Spinal cord (tissue), 10 donors: ENCODE measurements around the gene CADPS2. TPM values are rescaled to one million over a fixed set of nuclear protein-coding genes. Genes with fewer than 3 reads are reported as not detected.

Experiments
- DNase-seq, 6 donors: peaks; one replicate each; pipeline versions ENCODE4 v3.0.0 to v3.0.0-alpha.2; 2013 to 2015; ENCODE audit warnings: low spot score in 6 of 6, low read depth in 4 of 6
- H3K27ac ChIP-seq: one replicate; pipeline ENCODE4 v1.5.1; 2013; ENCODE audit warnings: low read depth, low read length, control low read depth
- H3K27me3 ChIP-seq: one replicate; pipeline ENCODE4 v1.6.1; 2013; ENCODE audit warnings: low read length; ENCODE audit not compliant: control insufficient read depth, insufficient read depth
- H3K36me3 ChIP-seq: one replicate; pipeline ENCODE4 v1.6.1; 2013; ENCODE audit warnings: low read length; ENCODE audit not compliant: control insufficient read depth, insufficient read depth
- H3K4me1 ChIP-seq: one replicate; pipeline ENCODE4 v1.6.1; 2013; ENCODE audit warnings: low read length; ENCODE audit not compliant: control insufficient read depth, insufficient read depth
- H3K4me3 ChIP-seq: one replicate; pipeline ENCODE4 v1.5.1; 2013; ENCODE audit warnings: low read depth, low read length, control low read depth
- H3K9me3 ChIP-seq: one replicate; pipeline ENCODE4 v1.6.1; 2013; ENCODE audit warnings: low read length; ENCODE audit not compliant: control insufficient read depth, insufficient read depth
- WGBS: methylation state at CpG from one replicate; pipeline ENCODE4 v1.1.5; 2013; ENCODE audit warnings: missing lambda C conversion rate; ENCODE audit not compliant: insufficient coverage; 5-methylcytosine and 5-hydroxymethylcytosine counted together
- polyA plus RNA-seq, 2 donors: library from polyadenylated mRNA; unstranded; fragments of 120-200 nt; gene quantifications; one replicate each; pipeline ENCODE4 v1.2.1, GENCODE V29; 2013; ENCODE audit not compliant: insufficient read length in 2 of 2
- total RNA-seq, 2 donors: library from RNA; depleted of rRNA in 1 of 2; stranded (reverse); fragments of 120-200 nt in 1 of 2; fragments of >200 nt in 1 of 2; gene quantifications; one replicate each; pipeline versions ENCODE4 v1.2.3 to v1.2.4, GENCODE V29; 2013 to 2014
- donor health status: healthy.

Gene CADPS2
- total and polyA plus RNA-seq, 4 donors = 18.7 to 40.5 (median 30.4) TPM

GRCh38 chr7:122520971-122521555, 365.2 kb downstream of the CADPS2 start:
- WGBS = 55% methylated on average over 3 of the region's 5 CpGs
- Histone ChIP-seq H3K4me3 (no peak overlapping the region), H3K9me3 (no peaks in the 10 kb centered on the region), H3K4me1 (no peaks in the 10 kb centered on the region), H3K27ac (no peak overlapping the region), H3K36me3 (no peaks in the 10 kb centered on the region), H3K27me3 (no peaks in the 10 kb centered on the region)
- DNase-seq = no peak

DNA sequence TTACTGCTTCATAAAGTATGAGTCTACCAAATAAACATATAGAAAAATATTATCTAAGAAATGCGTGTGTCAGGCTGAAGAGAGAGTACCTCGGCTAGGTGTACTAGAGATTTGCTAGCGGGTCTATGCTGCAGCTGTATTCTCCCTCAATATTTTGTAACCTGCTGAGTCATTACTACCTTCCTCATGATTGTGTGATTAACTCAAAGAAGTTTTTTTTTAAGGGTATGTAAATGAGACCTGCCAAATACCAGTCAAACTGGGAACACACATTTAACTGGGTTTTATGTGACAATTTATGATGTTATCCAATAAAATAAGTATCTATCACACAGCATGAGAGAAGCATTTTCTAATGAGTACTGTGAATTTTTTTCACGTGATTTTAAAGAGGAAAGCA, 367.8 kb downstream of the CADPS2 start:
- no peak overlapping the region for H3K27ac ChIP-seq

DNA sequence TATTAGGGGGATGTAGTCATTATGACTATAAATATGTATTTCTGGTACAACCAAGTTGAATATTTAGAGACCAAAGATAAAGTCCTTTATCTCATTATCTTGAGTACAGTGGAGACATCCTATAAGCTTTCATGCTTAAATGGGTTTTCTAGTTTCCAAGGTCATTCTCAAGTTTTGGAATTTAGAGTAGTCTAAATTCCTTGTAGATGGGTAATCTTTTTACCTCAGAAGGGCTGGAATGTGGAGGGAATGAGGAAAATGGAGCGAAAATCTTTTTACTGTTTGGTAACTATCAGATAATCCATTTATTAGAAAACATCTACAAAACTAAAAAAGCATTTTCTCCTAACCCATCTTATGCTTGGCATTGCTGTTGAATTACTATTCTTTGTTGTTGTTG, 368.7 kb downstream of the CADPS2 start:
- no peaks in the 10 kb centered on the region for H3K27me3 ChIP-seq
- H3K9me3 ChIP-seq = no peaks in the 10 kb centered on the region
- no CpG with 5 or more reads among the region's 1 CpG for WGBS
- no peaks in the 10 kb centered on the region for H3K36me3 ChIP-seq
- no peak overlapping the region for H3K4me3 ChIP-seq
- no peaks in the 10 kb centered on the region for H3K4me1 ChIP-seq
- DNase-seq = no peak
- no peak overlapping the region for H3K27ac ChIP-seq

More for the DNA sequence above, 367.8 kb downstream of the CADPS2 start:
- no CpG with 5 or more reads among the region's 4 CpGs for WGBS
- H3K36me3 ChIP-seq = no peaks in the 10 kb centered on the region
- H3K27me3 ChIP-seq = no peaks in the 10 kb centered on the region
- no peaks in the 10 kb centered on the region for H3K9me3 ChIP-seq
- H3K4me1 ChIP-seq = no peaks in the 10 kb centered on the region
- no peak overlapping the region for H3K4me3 ChIP-seq
- peak in 1 of 6 donors; percentile 20 for DNase-seq

DNA sequence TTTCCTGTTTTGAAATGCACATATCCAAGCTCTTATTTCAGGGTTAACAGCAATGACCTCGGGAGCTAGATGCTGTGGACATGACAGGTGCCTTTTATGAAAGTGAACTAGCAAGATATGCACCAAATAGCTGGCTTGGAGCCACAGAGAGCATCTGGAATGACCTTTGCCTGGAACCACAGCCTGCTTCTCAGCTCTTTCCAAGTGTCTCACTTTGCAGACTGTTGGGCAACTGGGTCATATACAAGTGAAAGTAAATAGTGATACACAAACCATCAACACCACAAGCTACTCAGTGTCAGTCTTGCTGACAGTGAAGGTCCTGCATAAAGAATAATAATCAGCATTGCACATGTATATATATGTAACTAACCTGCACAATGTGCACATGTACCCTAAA, 370.9 kb downstream of the CADPS2 start:
- Histone ChIP-seq H3K9me3 (no peaks in the 10 kb centered on the region), H3K36me3 (no peaks in the 10 kb centered on the region), H3K27me3 (no peaks in the 10 kb centered on the region), H3K4me3 (no peak overlapping the region), H3K4me1 (no peaks in the 10 kb centered on the region), H3K27ac (no peak overlapping the region)
- WGBS = no CpG with 5 or more reads among the region's 1 CpG
- no peak for DNase-seq

GRCh38 chr7:122511268-122511667, 375.0 kb downstream of the CADPS2 start:
- no peak for DNase-seq
- Histone ChIP-seq H3K4me1 (no peaks in the 10 kb centered on the region), H3K9me3 (no peaks in the 10 kb centered on the region), H3K4me3 (no peak overlapping the region), H3K36me3 (no peaks in the 10 kb centered on the region), H3K27me3 (no peaks in the 10 kb centered on the region), H3K27ac (no peak overlapping the region)
- no CpG with 5 or more reads among the region's 2 CpGs for WGBS

- 95% methylated on average over 2 of the region's 2 CpGs for WGBS
- Histone ChIP-seq H3K4me3 (no peak overlapping the region), H3K36me3 (no peaks in the 10 kb centered on the region), H3K9me3 (no peaks in the 10 kb centered on the region), H3K4me1 (no peaks in the 10 kb centered on the region), H3K27ac (no peak overlapping the region), H3K27me3 (no peaks in the 10 kb centered on the region)
- DNase-seq = no peak
Observed at GRCh38 chr7:122507591-122507990, 378.7 kb downstream of the CADPS2 start.

DNA sequence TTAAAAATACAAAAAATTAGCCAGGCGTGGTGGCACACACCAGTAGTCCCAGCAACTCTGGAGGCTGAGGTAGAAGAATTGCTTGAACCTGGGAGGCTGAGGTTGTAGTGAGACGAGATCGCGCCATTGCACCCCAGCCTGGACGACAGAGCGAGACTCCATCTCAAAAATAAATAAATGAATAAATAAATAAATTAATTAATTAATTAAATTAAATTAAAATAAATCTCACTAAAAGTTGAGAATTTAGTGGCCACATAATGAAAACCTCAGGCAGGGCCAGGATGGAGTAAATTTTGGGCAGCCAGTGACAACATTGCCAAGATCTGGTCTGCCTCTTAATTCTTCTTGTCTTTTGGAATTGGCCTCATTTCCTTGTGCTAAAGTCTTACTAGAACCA, 394.3 kb downstream of the CADPS2 start:
- Histone ChIP-seq H3K4me1 (no peaks in the 10 kb centered on the region), H3K27me3 (no peaks in the 10 kb centered on the region), H3K27ac (no peak overlapping the region), H3K4me3 (no peak overlapping the region), H3K9me3 (no peaks in the 10 kb centered on the region), H3K36me3 (no peaks in the 10 kb centered on the region)
- WGBS = no CpG with 5 or more reads among the region's 6 CpGs
- no peak for DNase-seq

- no peaks in the 10 kb centered on the region for H3K4me1 ChIP-seq
- no peak overlapping the region for H3K27ac ChIP-seq
- WGBS = 85% methylated on average over 2 of the region's 3 CpGs
- no peaks in the 10 kb centered on the region for H3K9me3 ChIP-seq
- no peaks in the 10 kb centered on the region for H3K27me3 ChIP-seq
- H3K36me3 ChIP-seq = no peaks in the 10 kb centered on the region
- no peak for DNase-seq
- H3K4me3 ChIP-seq = no peak overlapping the region
Observed at GRCh38 chr7:122488241-122488640, 398.0 kb downstream of the CADPS2 start.

DNA sequence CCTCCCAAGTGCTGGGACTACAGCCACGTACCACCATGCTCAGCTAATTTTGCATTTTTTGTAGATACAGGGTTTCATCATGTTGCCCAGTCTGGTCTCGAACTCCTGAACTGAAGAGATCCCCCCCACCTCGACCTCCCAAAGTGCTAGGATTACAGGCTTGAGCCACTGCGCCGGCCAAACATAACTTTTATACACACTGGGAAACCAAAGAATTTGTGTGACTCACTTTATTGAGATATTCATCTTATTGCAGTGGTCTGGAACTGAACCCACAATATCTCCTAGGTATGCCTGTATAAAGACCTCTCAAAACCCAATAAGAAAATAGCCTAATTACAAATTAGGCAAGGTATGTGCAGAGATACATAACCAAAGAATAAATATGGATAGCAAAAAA, 399.1 kb downstream of the CADPS2 start:
- no peaks in the 10 kb centered on the region for H3K36me3 ChIP-seq
- H3K9me3 ChIP-seq = no peaks in the 10 kb centered on the region
- no peak overlapping the region for H3K27ac ChIP-seq
- DNase-seq = no peak
- H3K4me3 ChIP-seq = no peak overlapping the region
- 92% methylated on average over 2 of the region's 5 CpGs for WGBS
- no peaks in the 10 kb centered on the region for H3K4me1 ChIP-seq
- no peaks in the 10 kb centered on the region for H3K27me3 ChIP-seq

- no peaks in the 10 kb centered on the region for H3K9me3 ChIP-seq
- H3K4me3 ChIP-seq = no peak overlapping the region
- no peak for DNase-seq
- no peaks in the 10 kb centered on the region for H3K4me1 ChIP-seq
- H3K27ac ChIP-seq = no peak overlapping the region
- no peaks in the 10 kb centered on the region for H3K27me3 ChIP-seq
- H3K36me3 ChIP-seq = no peaks in the 10 kb centered on the region
Observed at GRCh38 chr7:122485856-122486255, 400.4 kb downstream of the CADPS2 start.
